GM19328 (cell line): ENCODE results near the gene CORO7.

Source experiments
- ATAC-seq: cut with Tn5 transposase; IDR thresholded peaks from one replicate; pipeline ENCODE4 v1.9.1; 2021; ENCODE audit warnings: mild to moderate bottlenecking, moderate library complexity; ENCODE audit not compliant: unreplicated experiment

The CORO7 gene

DNA sequence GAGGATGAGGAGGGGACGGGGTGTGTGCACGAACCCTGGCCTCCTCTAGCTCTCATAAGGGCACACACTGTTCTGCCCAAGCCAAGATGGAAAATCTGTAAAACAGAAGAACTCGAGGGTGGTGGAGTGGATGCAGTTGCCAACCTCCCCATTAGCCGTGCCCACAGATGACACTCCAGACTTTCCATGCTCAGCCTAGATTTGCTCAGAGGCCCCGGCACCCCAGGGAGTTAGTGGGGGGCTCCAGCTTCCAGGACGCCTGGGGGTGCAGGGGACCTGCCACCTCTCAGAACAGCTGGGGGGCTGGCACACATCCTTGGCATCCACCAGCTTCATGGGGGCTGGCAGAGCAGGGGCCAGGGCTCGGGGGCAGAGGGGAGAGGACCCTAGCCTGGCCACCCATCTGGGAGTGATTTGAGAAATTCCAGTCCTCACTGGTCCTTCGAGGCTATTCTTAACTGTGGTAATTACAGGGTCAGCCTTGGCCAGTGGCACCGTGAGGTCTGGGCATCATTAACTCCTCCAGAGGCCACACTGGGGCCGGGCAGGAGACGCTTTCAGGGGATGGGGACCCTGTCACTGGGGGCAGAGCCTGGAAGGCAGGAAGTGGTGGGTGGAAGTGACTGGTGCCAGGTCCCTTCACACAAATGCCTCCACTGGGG lies 30.5 kb downstream of the CORO7 start:
- ATAC-seq = no peak

DNA sequence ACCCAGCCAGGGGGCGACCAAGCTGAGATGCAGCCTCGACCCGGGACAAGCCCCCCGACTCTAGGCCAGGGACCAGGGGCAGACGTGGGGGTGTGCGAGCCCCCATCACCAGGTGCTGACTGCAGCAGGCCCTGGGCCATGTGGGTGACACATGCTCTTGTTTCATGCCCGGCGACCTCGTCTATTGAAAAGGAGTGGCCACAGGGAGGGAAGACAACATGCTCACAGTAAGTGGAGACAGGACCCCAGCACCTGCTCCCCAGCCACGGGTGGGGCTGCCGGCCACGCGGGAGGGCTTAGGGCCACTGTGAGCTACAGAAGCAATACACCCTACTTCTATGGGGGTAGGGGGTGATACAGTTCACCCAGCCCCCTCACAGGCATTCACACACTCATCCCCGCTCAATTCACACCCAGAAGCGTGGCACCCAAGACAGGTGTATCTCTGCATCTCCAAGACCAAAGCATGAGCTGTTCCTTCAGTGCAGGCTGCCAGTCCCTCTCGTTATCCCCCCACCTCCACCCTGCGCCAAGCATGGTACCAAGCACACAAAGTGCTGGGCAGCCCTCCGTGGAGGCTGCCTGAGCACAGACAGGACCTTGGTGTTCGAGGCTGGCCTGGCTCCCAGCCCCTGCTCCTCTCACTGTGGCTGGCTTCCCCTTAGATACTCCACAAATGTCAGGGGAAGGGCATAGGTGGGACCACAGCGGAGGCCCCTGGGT lies 31.2 kb downstream of the CORO7 start:
- no peak for ATAC-seq

DNA sequence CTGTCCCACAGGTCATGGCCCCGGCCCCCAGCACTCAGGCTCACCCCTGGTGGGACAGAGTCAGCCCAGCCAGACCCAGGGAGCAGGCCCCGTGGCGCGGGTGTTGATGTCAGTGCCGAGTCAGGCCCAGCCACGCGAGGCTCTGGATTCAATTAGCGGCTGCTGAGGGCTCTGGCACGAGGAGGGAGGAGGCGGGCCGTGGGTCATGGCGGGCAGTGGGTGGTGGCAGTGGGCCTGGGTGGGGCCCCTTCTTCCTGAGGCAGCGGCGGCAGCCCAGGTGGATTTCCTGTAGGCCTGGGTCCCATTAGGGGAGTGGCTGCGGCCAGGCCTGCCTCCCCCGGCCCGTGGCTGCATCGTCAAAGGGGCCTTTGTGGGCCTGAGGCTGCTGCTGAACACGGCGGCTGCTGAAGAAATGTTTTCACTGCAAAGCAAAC lies 31.9 kb downstream of the CORO7 start:
- ATAC-seq = no peak

DNA sequence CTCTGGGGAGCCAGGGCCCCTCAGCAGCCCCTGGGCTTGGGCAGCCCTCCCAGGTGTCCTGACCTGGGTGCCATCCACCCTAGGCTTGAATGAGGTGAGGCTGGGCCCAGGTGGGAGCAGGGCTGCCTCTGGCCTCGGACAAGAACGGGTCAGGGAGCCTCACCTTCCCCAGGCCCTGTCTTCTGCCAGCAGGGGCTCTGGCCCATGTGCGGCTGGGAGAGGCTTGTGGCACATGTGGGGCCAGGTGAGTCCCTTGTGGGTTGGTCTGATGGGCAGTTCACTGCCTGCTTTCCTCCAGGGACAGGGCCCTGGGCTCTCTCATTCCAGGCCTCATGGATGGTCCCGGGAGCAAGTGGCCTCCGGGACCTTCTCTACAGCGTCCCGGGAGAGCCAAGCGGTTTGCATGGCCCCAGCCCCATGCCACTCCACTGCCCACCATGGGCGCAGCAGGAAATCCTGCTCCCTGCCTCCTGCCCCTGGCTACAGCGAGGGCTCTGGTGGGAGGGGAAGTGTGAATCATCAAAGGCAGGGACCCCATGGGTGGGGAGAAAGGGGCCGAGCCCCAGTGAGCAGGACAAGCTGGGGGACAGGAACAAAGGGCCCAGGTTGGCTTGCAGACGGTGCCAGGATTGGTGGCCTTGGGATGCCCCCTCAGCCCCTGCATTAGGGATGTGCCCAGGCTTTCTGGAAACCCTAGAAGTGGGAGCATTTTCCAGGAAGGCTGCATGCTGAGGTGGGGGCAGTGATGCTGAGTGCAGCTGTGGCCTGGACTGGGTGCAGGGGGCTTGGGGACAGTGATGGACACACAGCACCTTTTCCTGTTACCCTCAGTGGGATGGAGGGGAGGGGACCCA lies 32.6 kb downstream of the CORO7 start:
- no peak for ATAC-seq

DNA sequence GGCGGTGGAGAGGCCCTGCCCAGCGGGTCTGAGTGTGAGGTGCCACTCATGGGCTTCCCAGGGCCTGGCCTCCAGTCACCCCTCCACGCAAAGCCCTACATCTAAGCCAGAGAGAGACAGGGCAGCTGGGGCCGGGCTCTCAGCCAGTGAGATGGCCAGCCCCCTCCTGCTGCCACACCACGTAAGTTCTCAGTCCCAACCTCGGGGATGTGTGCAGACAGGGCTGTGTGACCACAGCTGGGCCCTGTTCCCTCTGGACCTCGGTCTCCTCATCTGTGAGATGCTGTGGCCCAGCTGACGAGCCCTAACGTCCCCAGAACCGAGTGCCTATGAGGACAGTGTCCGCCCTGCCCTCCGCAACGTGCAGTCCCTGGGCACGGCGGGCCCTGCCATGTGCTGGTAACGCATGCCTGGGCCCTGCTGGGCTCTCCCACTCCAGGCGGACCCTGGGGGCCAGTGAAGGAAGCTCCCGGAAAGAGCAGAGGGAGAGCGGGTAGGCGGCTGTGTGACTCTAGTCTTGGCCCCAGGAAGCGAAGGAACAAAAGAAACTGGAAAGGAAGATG lies 33.5 kb downstream of the CORO7 start:
- no peak for ATAC-seq

DNA sequence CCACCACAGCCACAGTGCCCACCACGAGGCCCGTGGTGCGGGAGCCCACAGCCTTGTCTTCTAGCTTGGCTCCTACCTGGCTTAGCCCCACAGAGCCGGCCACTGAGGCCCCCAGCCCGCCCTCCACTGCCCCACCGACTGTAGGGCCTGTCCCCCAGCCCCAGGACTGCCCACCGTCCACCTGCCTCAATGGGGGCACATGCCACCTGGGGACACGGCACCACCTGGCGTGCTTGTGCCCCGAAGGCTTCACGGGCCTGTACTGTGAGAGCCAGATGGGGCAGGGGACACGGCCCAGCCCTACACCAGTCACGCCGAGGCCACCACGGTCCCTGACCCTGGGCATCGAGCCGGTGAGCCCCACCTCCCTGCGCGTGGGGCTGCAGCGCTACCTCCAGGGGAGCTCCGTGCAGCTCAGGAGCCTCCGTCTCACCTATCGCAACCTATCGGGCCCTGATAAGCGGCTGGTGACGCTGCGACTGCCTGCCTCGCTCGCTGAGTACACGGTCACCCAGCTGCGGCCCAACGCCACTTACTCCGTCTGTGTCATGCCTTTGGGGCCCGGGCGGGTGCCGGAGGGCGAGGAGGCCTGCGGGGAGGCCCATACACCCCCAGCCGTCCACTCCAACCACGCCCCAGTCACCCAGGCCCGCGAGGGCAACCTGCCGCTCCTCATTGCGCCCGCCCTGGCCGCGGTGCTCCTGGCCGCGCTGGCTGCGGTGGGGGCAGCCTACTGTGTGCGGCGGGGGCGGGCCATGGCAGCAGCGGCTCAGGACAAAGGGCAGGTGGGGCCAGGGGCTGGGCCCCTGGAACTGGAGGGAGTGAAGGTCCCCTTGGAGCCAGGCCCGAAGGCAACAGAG lies 34.2 kb downstream of the CORO7 start:
- no peak for ATAC-seq

DNA sequence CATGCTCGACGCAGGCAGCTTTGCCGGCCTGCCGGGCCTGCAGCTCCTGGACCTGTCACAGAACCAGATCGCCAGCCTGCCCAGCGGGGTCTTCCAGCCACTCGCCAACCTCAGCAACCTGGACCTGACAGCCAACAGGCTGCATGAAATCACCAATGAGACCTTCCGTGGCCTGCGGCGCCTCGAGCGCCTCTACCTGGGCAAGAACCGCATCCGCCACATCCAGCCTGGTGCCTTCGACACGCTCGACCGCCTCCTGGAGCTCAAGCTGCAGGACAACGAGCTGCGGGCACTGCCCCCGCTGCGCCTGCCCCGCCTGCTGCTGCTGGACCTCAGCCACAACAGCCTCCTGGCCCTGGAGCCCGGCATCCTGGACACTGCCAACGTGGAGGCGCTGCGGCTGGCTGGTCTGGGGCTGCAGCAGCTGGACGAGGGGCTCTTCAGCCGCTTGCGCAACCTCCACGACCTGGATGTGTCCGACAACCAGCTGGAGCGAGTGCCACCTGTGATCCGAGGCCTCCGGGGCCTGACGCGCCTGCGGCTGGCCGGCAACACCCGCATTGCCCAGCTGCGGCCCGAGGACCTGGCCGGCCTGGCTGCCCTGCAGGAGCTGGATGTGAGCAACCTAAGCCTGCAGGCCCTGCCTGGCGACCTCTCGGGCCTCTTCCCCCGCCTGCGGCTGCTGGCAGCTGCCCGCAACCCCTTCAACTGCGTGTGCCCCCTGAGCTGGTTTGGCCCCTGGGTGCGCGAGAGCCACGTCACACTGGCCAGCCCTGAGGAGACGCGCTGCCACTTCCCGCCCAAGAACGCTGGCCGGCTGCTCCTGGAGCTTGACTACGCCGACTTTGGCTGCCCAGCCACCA lies 35.1 kb downstream of the CORO7 start:
- ATAC-seq = no peak

DNA sequence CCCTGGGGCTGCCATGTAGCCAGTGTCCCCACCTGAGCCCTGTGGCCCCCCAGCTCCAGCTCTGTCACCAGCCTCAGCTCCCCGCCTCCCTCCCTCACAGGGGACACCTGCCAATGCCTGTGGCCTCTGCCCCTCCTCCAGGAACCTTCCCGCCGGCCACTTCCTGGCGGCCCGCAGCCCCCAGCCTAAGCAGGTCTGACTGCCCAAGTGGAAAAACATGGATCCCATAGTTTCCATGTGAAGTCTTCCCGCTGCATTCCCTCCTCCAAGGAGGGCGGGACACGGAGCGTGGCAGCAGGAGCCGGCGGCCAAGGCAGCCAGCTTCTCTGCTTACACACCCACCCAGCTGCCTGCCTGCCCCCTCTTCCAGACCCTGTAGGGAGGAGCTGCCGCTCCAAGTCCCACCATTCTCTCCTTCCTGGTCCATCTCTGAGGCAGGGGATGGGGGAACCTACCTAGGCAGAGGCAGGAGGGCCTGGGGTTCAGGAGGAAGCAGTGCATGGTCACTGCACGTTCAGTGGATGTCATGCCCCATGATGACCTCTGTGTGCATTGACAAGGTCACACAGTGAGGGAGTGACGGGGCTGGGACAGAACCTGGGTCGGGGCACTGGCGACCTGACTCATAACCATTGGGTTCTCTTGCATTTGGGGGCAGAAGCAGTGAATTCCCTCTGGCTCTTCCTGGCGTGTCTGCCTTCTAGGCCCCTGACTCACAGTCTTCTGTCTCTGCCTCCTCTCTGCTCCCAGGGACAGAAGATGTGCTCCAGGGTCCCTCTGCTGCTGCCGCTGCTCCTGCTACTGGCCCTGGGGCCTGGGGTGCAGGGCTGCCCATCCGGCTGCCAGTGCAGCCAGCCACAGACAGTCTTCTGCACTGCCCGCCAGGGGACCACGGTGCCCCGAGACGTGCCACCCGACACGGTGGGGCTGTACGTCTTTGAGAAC lies 36.0 kb downstream of the CORO7 start:
- ATAC-seq = no peak

DNA sequence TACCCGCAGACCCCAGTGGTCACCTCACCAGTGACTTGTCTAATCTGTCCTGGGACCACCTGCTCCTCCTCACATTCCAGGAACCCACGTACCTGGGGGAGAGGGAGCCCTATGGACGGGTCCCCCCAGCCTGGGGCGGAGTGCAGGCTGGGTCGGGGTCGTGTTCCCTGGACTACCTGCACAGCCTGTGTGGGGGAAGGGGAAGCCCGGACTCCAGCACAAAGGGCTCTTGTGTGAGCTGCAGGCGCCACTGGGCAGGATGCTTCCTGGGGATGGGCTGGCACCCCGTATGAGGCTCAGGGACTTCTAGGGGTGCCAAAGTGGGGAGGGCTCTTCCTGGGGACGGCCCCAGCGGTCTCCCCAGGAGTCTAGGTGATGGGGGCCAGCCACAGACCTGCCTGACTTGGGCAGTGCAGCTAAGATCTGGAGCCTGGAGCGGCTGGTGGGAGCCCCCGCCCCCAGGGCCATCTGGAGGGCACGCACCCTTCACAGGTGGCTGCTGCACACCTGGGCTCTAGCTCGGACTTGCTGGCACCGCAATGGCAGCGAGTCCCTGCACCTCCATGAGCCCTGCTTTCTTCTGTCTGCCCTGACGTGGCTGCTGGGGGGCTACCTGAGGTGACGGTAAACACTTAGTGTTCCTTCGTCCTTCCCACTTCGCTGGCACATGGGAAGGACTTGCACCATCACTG lies 37.3 kb downstream of the CORO7 start:
- ATAC-seq = no peak

DNA sequence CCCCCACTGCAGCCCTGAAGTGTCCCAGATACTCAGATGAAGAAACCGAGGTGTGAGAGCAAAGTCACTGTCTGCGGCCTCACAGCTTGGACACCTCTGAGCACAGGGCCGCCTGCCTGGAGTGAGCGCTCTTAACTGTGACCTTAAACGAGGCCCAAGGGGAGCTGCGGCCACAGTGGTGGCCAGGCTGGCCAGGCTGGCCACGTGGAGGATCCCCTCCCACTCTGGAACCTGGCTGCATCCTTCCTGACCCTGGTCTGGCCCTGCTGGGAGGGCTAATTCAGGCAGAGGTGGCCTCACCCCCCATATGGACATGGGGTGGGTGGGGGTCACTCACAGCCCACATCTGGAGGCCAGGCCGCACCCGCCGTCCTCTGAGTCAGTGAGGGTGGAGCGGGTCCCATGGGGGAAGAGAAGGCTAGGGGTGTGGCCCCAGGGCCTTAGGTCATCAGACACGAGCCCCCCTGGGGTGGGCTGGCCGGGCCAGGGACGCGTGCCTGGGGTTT lies 38.2 kb downstream of the CORO7 start:
- ATAC-seq = no peak

DNA sequence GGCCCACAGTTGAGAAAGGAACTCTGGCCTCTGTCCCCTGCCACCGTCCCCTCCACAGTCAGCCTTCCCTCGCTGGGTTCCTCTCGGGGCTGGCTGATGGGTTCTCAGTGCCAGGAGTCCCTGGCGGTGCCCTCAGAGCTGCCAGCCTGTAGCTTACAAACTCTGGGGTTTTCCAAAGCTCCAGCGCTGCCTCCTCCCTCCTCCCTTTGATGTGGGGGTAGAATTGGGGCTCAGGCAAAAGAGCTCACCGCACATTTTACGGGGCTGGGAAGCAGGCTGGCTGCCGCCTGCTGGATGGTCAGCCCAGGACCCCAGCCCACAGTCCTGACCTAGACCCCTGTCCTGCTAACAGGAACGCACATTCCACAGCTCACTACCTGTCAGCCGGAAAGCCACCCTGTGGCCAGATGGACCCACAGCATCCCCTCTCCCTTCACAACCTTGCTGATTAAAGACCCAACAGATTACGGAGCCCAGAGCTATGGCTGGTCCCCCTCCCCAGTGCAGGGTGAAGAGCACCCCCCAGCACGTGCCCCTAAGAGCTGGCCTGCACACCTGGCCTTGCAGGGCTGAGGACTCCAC lies 38.7 kb downstream of the CORO7 start:
- no peak for ATAC-seq

DNA sequence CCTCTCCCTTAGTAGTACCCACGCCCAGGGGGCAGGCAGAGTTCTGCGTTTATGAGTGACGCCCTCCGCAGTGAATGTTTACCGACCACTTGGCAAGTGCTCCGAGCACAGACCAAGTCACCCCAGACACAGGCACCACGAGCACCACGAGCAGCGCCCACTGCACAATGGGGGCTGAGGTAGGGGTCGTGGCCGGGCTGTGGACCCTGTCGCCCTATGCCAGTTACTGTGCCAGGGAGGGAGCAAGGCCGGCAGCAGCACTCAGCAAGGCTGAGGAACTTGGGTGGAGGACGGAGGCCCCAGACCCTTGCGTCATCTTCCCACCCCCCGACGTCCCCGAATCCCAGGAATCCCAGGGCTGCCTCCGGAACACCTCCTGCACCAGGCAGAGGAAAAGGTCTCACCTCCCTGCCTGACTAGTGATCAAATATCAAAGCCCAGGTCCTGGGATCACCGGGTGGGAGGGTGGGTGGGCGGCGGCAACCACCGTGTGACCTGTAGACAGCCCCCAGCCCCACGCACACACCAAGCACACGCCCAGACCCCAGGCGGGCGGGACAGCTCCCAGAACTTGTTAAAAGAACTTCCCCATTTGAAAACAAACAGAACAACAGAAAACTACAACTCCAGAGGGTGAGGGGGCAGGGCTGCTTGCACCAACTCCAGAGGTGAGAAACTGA lies 39.4 kb downstream of the CORO7 start:
- ATAC-seq = no peak

DNA sequence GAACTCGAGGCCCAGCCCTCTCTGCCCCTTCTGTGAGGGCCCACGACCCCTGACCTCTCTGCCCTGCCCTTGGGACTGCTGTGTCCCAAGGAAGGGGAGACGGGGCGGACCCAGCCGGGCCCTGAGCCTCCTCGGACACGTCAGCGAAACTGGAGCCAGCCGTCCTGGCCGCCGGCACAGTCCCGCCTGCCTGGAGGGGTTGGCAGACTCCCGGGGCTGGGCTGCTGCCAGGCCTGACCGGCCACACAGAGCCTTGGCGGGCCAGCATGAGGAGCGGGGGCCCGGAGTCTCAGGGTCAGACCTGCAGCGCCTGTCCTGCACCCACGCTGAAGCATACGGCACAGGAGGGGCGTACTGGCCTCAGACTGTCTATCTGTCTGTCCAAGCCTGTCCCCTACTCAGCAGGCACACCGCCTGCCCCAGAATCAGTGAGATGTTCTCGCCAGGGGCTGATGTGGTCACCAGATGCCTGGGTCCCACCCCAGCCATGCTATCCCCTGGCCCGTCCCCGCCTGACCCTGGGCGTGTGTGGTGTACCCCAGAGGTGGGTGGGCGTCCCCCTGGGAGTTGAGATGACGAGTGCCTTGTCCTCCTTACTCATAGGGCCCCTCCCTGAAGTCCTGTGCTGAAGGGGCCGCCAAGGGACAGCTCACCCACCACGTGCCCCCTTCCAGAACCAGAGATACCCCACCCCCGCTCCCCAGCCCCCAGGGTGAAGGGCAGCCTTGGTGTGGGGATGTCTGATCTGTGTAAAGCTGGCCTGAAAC lies 40.1 kb downstream of the CORO7 start:
- no peak for ATAC-seq

DNA sequence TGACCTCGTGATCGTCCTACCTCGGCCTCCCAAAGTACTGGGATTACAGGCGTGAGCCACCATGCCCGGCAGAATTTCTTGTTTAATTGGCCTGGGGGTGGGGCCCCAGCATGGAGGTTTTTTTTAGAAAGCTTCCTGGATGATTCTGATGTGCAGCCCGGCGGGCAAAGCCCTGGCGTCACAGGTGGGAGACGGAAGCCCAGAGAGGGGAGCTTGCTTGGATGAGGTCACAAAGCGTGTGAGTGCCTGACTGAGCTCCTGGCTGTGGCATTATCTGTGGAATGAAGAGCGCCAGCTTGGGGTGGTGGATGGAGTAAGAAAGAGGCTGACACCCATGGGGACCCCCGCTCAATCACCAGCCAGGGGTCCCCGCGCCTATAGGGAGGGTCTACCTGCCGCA lies 40.7 kb downstream of the CORO7 start:
- no peak for ATAC-seq

DNA sequence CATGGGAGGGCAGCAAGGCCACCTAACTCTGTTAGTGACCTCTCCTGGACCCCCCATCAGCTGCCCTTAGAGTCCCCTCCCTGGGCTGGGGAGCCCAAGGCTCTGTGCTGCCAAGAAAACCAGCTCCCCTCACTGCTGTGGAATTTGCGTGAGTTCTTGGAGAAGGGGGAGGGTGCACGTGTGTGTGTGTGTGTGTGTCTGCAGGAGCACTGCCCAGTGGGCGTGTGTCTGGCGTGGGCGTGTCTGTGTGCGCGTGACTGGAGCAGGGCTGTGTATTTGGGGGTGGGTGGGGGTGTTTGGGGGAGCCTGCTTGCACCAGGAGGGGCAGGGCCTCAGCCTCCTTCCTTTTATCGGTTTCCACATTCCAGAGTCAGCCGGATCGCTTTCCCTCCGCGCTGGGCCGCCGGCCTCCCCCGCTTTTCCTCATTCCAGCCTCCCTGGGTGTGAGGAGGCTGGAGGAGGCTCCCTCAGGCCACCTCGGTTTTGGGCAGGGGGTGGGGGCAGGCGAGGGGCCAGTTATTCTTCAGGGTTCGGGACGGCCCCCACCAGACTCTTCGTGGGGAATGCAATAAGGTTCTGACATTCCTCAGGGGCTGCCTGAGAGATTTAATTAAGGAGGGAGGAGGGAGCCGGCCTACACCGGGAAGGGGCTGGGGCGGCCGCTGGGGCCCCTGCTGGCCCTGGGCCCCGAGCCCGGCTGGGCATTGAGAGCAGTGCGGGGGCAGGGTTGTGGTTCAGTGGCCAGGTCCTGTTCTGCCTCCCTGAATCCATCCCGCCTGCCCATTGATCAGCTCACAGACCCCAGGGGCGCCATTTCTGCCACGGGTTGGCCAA lies 42.3 kb downstream of the CORO7 start:
- ATAC-seq = no peak
